Gastroesophageal sphincter (tissue), 3 donors: ENCODE data around the gene STUB1.

Source experiments
- CTCF ChIP-seq, 4 experiments: fragments of 200-600 bp in 2 of 4; fragments of 450-650 bp in 2 of 4; sonication (generic) in 1 of 4; IDR thresholded peaks; one replicate each; pipeline ENCODE4 v1.5.1; 2017 to 2019; ENCODE audit warnings: antibody characterized with exemption in 4 of 4, mild to moderate bottlenecking in 2 of 4, moderate library complexity in 2 of 4
- POLR2A ChIP-seq, 2 donors: fragments of 450-650 bp; IDR thresholded peaks; one replicate each; pipeline ENCODE4 v1.6.1; 2017; ENCODE audit warnings: antibody characterized with exemption in 2 of 2, mild to moderate bottlenecking in 2 of 2, moderate library complexity in 1 of 2
- POLR2AphosphoS5 ChIP-seq: sonication (generic); formaldehyde crosslinking; IDR thresholded peaks from one replicate; pipeline ENCODE4 v1.6.1; 2017; ENCODE audit warnings: antibody characterized with exemption

GRCh38 chr16:693766-694165, 13.6 kb downstream of the STUB1 start:
- TF ChIP-seq CTCF (IDR thresholded peaks at IDR 0.05) (no peak), POLR2A (IDR thresholded peaks at IDR 0.05) (no peak), POLR2AphosphoS5 (no peak)
